ENCODE data around the gene RAPGEF5. TPM values are rescaled to one million over a fixed set of nuclear protein-coding genes. Genes with fewer than 3 reads are reported as not detected.

Gene RAPGEF5
- total RNA-seq, 2 experiments from 2014 or later, result 0.42 to 0.63 TPM

- POLR2A ChIA-PET, result interaction anchor here (0.5 kb wide), 1 partner anchor 1429 kb away, joined by 4 read pairs; no protein-coding TSS in a partner anchor
Measured at GRCh38 chr7:22292531-22292930, 64.4 kb downstream of the RAPGEF5 start.

GRCh38 chr7:22291977-22292376 lies 65.0 kb downstream of the RAPGEF5 start:
- POLR2A ChIA-PET, result no interaction called here
- no peaks in the 10 kb centered on the region for H3K36me3 Mint-ChIP-seq (ENCODE audit: low read depth)
- no peak overlapping the region for H3K27ac Mint-ChIP-seq
- H3K4me1 Mint-ChIP-seq (ENCODE audit: low read depth), result peaks cover 26% of the 10 kb centered on the region
- DNase-seq (no peak), ATAC-seq (no peak)
- peaks cover 47% of the 10 kb centered on the region for H3K27me3 Mint-ChIP-seq (ENCODE audit: low read depth)
- CTCF ChIA-PET, result interaction anchor here (1.3 kb wide), 1 partner anchor 11 kb away, joined by 3 read pairs; no protein-coding TSS in a partner anchor
- H3K4me3 Mint-ChIP-seq, result no peak overlapping the region
- no peaks in the 10 kb centered on the region for H3K9me3 Mint-ChIP-seq (ENCODE audit: insufficient read depth)

More at GRCh38 chr7:22292531-22292930, 64.4 kb downstream of the RAPGEF5 start:
- CTCF ChIA-PET, result interaction anchor here (0.6 to 1.4 kb wide), 4 partner anchors 10 to 182 kb away, joined by 3 to 9 read pairs (median 3); no protein-coding TSS in a partner anchor
- Mint-ChIP-seq H3K4me1 (ENCODE audit: low read depth) (peaks cover 26% of the 10 kb centered on the region), H3K27ac (no peak overlapping the region), H3K27me3 (ENCODE audit: low read depth) (peaks cover 47% of the 10 kb centered on the region), H3K36me3 (ENCODE audit: low read depth) (no peaks in the 10 kb centered on the region), H3K9me3 (ENCODE audit: insufficient read depth) (no peaks in the 10 kb centered on the region), H3K4me3 (peak overlapping the region; percentile 19)
- ATAC-seq, result peak; percentile 86
- peak; percentile 36 for DNase-seq

GRCh38 chr7:22288202-22288601 lies 68.8 kb downstream of the RAPGEF5 start:
- Mint-ChIP-seq H3K27ac (no peak overlapping the region), H3K36me3 (ENCODE audit: low read depth) (no peaks in the 10 kb centered on the region), H3K4me1 (ENCODE audit: low read depth) (peaks cover 20% of the 10 kb centered on the region), H3K4me3 (no peak overlapping the region), H3K9me3 (ENCODE audit: insufficient read depth) (no peaks in the 10 kb centered on the region), H3K27me3 (ENCODE audit: low read depth) (peaks cover 35% of the 10 kb centered on the region)
- ChIA-PET CTCF (interaction anchor here (1.0 kb wide), 1 partner anchor 12 kb away, joined by 3 read pairs; no protein-coding TSS in a partner anchor), POLR2A (no interaction called here)
- ATAC-seq (no peak), DNase-seq (no peak)

GRCh38 chr7:22287412-22287811 lies 69.5 kb downstream of the RAPGEF5 start:
- H3K4me3 Mint-ChIP-seq, result no peak overlapping the region
- POLR2A ChIA-PET, result no interaction called here
- ATAC-seq (no peak), DNase-seq (no peak)
- peaks cover 34% of the 10 kb centered on the region for H3K27me3 Mint-ChIP-seq (ENCODE audit: low read depth)
- no peaks in the 10 kb centered on the region for H3K36me3 Mint-ChIP-seq (ENCODE audit: low read depth)
- CTCF ChIA-PET, result no interaction called here
- no peaks in the 10 kb centered on the region for H3K9me3 Mint-ChIP-seq (ENCODE audit: insufficient read depth)
- no peak overlapping the region for H3K27ac Mint-ChIP-seq
- H3K4me1 Mint-ChIP-seq (ENCODE audit: low read depth), result peaks cover 12% of the 10 kb centered on the region

GRCh38 chr7:22286436-22286835 lies 70.5 kb downstream of the RAPGEF5 start:
- ATAC-seq, result no peak
- Mint-ChIP-seq H3K4me3 (no peak overlapping the region), H3K27me3 (ENCODE audit: low read depth) (peaks cover 34% of the 10 kb centered on the region), H3K9me3 (ENCODE audit: insufficient read depth) (no peaks in the 10 kb centered on the region), H3K4me1 (ENCODE audit: low read depth) (peaks cover 5% of the 10 kb centered on the region), H3K27ac (no peak overlapping the region), H3K36me3 (ENCODE audit: low read depth) (no peaks in the 10 kb centered on the region)
- DNase-seq, result no peak
- ChIA-PET CTCF (no interaction called here), POLR2A (no interaction called here)

GRCh38 chr7:22281481-22281880 lies 75.5 kb downstream of the RAPGEF5 start:
- ChIA-PET CTCF (no interaction called here), POLR2A (no interaction called here)
- Mint-ChIP-seq H3K27me3 (ENCODE audit: low read depth) (peaks cover 26% of the 10 kb centered on the region), H3K27ac (no peak overlapping the region), H3K36me3 (ENCODE audit: low read depth) (no peaks in the 10 kb centered on the region), H3K9me3 (ENCODE audit: insufficient read depth) (no peaks in the 10 kb centered on the region), H3K4me3 (no peak overlapping the region), H3K4me1 (ENCODE audit: low read depth) (no peaks in the 10 kb centered on the region)
- ATAC-seq, result no peak
- no peak for DNase-seq

- no peaks in the 10 kb centered on the region for H3K9me3 Mint-ChIP-seq (ENCODE audit: insufficient read depth)
- no peak overlapping the region for H3K27ac Mint-ChIP-seq
- ATAC-seq (no peak), DNase-seq (no peak)
- H3K36me3 Mint-ChIP-seq (ENCODE audit: low read depth), result no peaks in the 10 kb centered on the region
- ChIA-PET CTCF (no interaction called here), POLR2A (no interaction called here)
- H3K27me3 Mint-ChIP-seq (ENCODE audit: low read depth), result peaks cover 20% of the 10 kb centered on the region
- H3K4me3 Mint-ChIP-seq, result no peak overlapping the region
- H3K4me1 Mint-ChIP-seq (ENCODE audit: low read depth), result no peaks in the 10 kb centered on the region
Measured at GRCh38 chr7:22280031-22280430, 76.9 kb downstream of the RAPGEF5 start.

- DNase-seq (no peak), ATAC-seq (no peak)
- no peak overlapping the region for H3K27ac Mint-ChIP-seq
- H3K36me3 Mint-ChIP-seq (ENCODE audit: low read depth), result no peaks in the 10 kb centered on the region
- no peaks in the 10 kb centered on the region for H3K9me3 Mint-ChIP-seq (ENCODE audit: insufficient read depth)
- no peak overlapping the region for H3K4me3 Mint-ChIP-seq
- POLR2A ChIA-PET, result no interaction called here
- peaks cover 18% of the 10 kb centered on the region for H3K27me3 Mint-ChIP-seq (ENCODE audit: low read depth)
- no peaks in the 10 kb centered on the region for H3K4me1 Mint-ChIP-seq (ENCODE audit: low read depth)
- CTCF ChIA-PET, result no interaction called here
Measured at GRCh38 chr7:22278660-22279059, 78.3 kb downstream of the RAPGEF5 start.

GRCh38 chr7:22277375-22277774 lies 79.6 kb downstream of the RAPGEF5 start:
- ChIA-PET CTCF (no interaction called here), POLR2A (no interaction called here)
- ATAC-seq (no peak), DNase-seq (no peak)
- Mint-ChIP-seq H3K27me3 (ENCODE audit: low read depth) (peaks cover 15% of the 10 kb centered on the region), H3K4me3 (no peak overlapping the region), H3K4me1 (ENCODE audit: low read depth) (no peaks in the 10 kb centered on the region), H3K9me3 (ENCODE audit: insufficient read depth) (no peaks in the 10 kb centered on the region), H3K27ac (no peak overlapping the region), H3K36me3 (ENCODE audit: low read depth) (no peaks in the 10 kb centered on the region)

GRCh38 chr7:22275661-22276060 lies 81.3 kb downstream of the RAPGEF5 start:
- ATAC-seq (no peak), DNase-seq (no peak)
- CTCF ChIA-PET, result interaction anchor here (1.4 kb wide), 1 partner anchor 192 kb away, joined by 3 read pairs; no protein-coding TSS in a partner anchor
- Mint-ChIP-seq H3K4me3 (no peak overlapping the region), H3K36me3 (ENCODE audit: low read depth) (no peaks in the 10 kb centered on the region), H3K27ac (no peak overlapping the region), H3K9me3 (ENCODE audit: insufficient read depth) (no peaks in the 10 kb centered on the region), H3K27me3 (ENCODE audit: low read depth) (peaks cover 13% of the 10 kb centered on the region), H3K4me1 (ENCODE audit: low read depth) (no peaks in the 10 kb centered on the region)
- POLR2A ChIA-PET, result no interaction called here

- H3K4me1 Mint-ChIP-seq (ENCODE audit: low read depth), result peaks cover 6% of the 10 kb centered on the region
- CTCF ChIA-PET, result no interaction called here
Measured at GRCh38 chr7:22271311-22271710, 85.6 kb downstream of the RAPGEF5 start.

GRCh38 chr7:22270371-22270770 lies 86.6 kb downstream of the RAPGEF5 start:
- Mint-ChIP-seq H3K4me3 (no peak overlapping the region), H3K27ac (no peak overlapping the region), H3K4me1 (ENCODE audit: low read depth) (peaks cover 6% of the 10 kb centered on the region), H3K36me3 (ENCODE audit: low read depth) (no peaks in the 10 kb centered on the region), H3K27me3 (ENCODE audit: low read depth) (peaks cover 20% of the 10 kb centered on the region), H3K9me3 (ENCODE audit: insufficient read depth) (no peaks in the 10 kb centered on the region)
- ChIA-PET POLR2A (no interaction called here), CTCF (no interaction called here)
- no peak for ATAC-seq
- no peak for DNase-seq

More at GRCh38 chr7:22271311-22271710, 85.6 kb downstream of the RAPGEF5 start:
- Mint-ChIP-seq H3K27me3 (ENCODE audit: low read depth) (peaks cover 15% of the 10 kb centered on the region), H3K4me3 (no peak overlapping the region), H3K27ac (no peak overlapping the region), H3K9me3 (ENCODE audit: insufficient read depth) (no peaks in the 10 kb centered on the region), H3K36me3 (ENCODE audit: low read depth) (no peaks in the 10 kb centered on the region)
- POLR2A ChIA-PET, result no interaction called here
- ATAC-seq (no peak), DNase-seq (no peak)

- Mint-ChIP-seq H3K4me3 (no peak overlapping the region), H3K36me3 (ENCODE audit: low read depth) (no peaks in the 10 kb centered on the region), H3K9me3 (ENCODE audit: insufficient read depth) (no peaks in the 10 kb centered on the region), H3K27me3 (ENCODE audit: low read depth) (peaks cover 20% of the 10 kb centered on the region), H3K27ac (no peak overlapping the region), H3K4me1 (ENCODE audit: low read depth) (peaks cover 6% of the 10 kb centered on the region)
- no peak for ATAC-seq
- CTCF ChIA-PET, result no interaction called here
- POLR2A ChIA-PET, result no interaction called here
- no peak for DNase-seq
Measured at GRCh38 chr7:22269963-22270362, 87.0 kb downstream of the RAPGEF5 start.
